ENCODE measurements around the gene KCMF1.

GRCh38 chr2:85077859-85078419 is 107.0 kb downstream of the KCMF1 start:
- TF ChIP-seq EZH2 (IDR thresholded peaks at IDR 0.05) (no peak), POLR2AphosphoS5 (IDR thresholded peaks at IDR 0.05; ENCODE audit: borderline replicate concordance, low read depth, low read length) (no peak), FOXP2 (optimal IDR thresholded peaks at IDR 0.05; ENCODE audit: control extremely low read depth, extremely low read length, insufficient read depth) (no peak)

All from SK-N-MC (cell line).